ENCODE measurements around the gene CLIC5. TPM values are rescaled to one million over a fixed set of nuclear protein-coding genes. Genes with fewer than 3 reads are reported as not detected.

The CLIC5 gene
- not detected in 2 replicates for total RNA-seq

DNA sequence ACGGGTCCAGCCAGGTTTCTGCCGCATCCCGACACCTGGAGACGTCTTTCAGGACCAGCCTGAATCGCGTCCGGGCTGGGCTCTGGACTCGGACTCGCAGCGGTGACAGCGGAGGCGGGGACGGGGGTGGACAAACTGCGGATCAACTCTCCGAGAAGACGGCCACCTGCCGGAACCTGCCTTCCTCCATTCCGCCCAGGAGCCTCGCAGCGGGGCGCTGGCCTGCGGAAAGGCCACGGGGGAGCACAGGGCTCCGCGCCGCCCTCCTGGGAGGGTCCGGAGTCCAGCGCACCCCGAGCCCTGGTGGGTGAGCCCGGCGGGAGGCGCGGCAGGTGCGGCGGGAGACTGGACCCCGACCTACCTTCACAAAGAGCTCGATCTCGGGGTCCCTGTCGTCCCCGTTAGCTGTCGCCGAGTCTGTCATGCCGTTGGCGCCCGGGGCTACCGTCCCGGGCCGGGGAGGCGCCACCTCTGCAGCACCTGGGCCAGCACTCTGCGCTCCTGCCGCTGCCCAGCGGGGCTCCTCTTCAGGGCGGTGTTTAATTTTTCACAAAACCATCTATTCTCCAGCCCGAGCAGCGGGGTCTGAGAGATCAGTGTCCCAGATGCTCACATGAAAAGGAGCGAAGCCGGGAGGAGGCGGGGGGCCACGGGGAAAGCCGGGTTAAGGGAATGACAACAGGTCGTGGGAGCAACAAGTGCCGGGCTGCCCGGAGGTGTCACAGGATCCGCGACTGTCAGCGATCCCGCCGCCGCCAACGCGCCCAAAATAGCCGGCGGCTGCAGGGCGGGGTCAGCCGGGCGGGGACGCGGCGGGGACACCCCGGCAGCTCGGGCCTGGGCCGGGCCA lies at the start of gene CLIC5:
Gene CLIC5, minus strand, starts transcription at position 742 of the 850 bp plus-strand sequence. Its CDS starts 318 bp downstream, at position 424.

Other genes starting within 250 kb of the CLIC5 start
- gene ENPP4, start 114.1 kb upstream of the CLIC5 start, total RNA-seq, result 0.50 and 1.0 TPM in 2 replicates
- gene ENPP5, start 155.1 kb upstream of the CLIC5 start, total RNA-seq, result 0.17 and 0.29 TPM in 2 replicates